CD4-positive, alpha-beta T cell (primary cell): ENCODE data around the gene ZNF746. TPM values are rescaled to one million over a fixed set of nuclear protein-coding genes. Genes with fewer than 3 reads are reported as not detected.

Source experiments
- ATAC-seq: fragments of 200-7000 bp; cut with Tn5 transposase; one replicate; pipeline ENCODE4 v1.10.0; 2022; ENCODE audit warnings: mild to moderate bottlenecking; ENCODE audit not compliant: poor library complexity
- CTCF ChIA-PET: fragments of 350-600 bp; sonication (Branson Sonifier 250); formaldehyde crosslinking; loops from one replicate; lab custom pipeline; 2021; ENCODE audit warnings: antibody characterized with exemption, inconsistent platforms; lab: Charles Lee
- POLR2A ChIA-PET: fragments of 350-600 bp; sonication (Branson Sonifier 250); formaldehyde crosslinking; loops from one replicate; lab custom pipeline; 2021; ENCODE audit warnings: antibody characterized with exemption, inconsistent platforms; lab: Charles Lee
- DNase-seq, 14 experiments: peaks; one replicate each; pipeline ENCODE4 v3.0.0-alpha.2; 2013 to 2020; ENCODE audit warnings: mixed read lengths in 2 of 14
- H3K27ac ChIP-seq, 2 donors: one replicate each; pipeline versions ENCODE4 v1.5.1 to v1.7.0; 2013; ENCODE audit warnings: low read length in 2 of 2, low read depth in 1 of 2, mild to moderate bottlenecking in 1 of 2
- H3K27me3 ChIP-seq, 2 experiments: 1 replicate in 1 of 2; 2 replicates in 1 of 2; pipeline versions ENCODE4 v1.6.1 to v1.7.0; 2013; ENCODE audit warnings: low read length in 2 of 2, control low read depth in 1 of 2, mild to moderate bottlenecking in 1 of 2, moderate library complexity in 1 of 2; ENCODE audit not compliant: insufficient read depth in 2 of 2, control insufficient read depth in 1 of 2
- H3K36me3 ChIP-seq: one replicate; pipeline ENCODE4 v1.6.1; 2013; ENCODE audit warnings: low read length, control low read depth; ENCODE audit not compliant: insufficient read depth
- H3K4me1 ChIP-seq: one replicate; pipeline ENCODE4 v1.6.1; 2013; ENCODE audit warnings: low read length, control low read depth; ENCODE audit not compliant: insufficient read depth
- H3K4me3 ChIP-seq: one replicate; pipeline ENCODE4 v1.5.1; 2013; ENCODE audit warnings: mild to moderate bottlenecking, low read length, moderate library complexity
- H3K9me3 ChIP-seq, 2 experiments: 1 replicate in 1 of 2; 2 replicates in 1 of 2; pipeline versions ENCODE4 v1.6.1 to v1.7.0; 2013; ENCODE audit warnings: low read length in 2 of 2, mild to moderate bottlenecking in 2 of 2, control low read depth in 1 of 2, moderate library complexity in 1 of 2; ENCODE audit not compliant: control insufficient read depth in 1 of 2, insufficient read depth in 1 of 2
- H3K27ac Mint-ChIP-seq: one replicate; pipeline ENCODE4 v1.8.0; 2020; ENCODE audit warnings: mixed read lengths
- H3K27me3 Mint-ChIP-seq: one replicate; pipeline ENCODE4 v1.8.0; 2021; ENCODE audit warnings: mixed read lengths
- H3K36me3 Mint-ChIP-seq: one replicate; pipeline ENCODE4 v1.8.0; 2021; ENCODE audit warnings: low read depth, mixed read lengths
- H3K4me1 Mint-ChIP-seq: one replicate; pipeline ENCODE4 v1.8.0; 2021; ENCODE audit warnings: low read depth, mixed read lengths
- H3K4me3 Mint-ChIP-seq: one replicate; pipeline ENCODE4 v1.8.0; 2020; ENCODE audit warnings: mild to moderate bottlenecking, mixed read lengths
- H3K9me3 Mint-ChIP-seq: one replicate; pipeline ENCODE4 v1.8.0; 2020; ENCODE audit warnings: mixed read lengths
- CTCF ChIP-seq: fragments of 200-600 bp; IDR thresholded peaks from one replicate; pipeline ENCODE4 v1.8.0; 2022; ENCODE audit warnings: antibody characterized with exemption, mild to moderate bottlenecking
- intact Hi-C, 2 experiments: fragments of 100-400 bp; cut with DNase I in 1 of 2; cut with micrococcal nuclease in 1 of 2; formaldehyde crosslinking; loops; one replicate each; pipeline versions ENCODE4 v1.15.1 to v1.9.0; 2023 to 2025; cut with DNase I, micrococcal nuclease
- total RNA-seq, 174 experiments: library from RNA in 2 of 174; stranded (reverse) in 2 of 174; gene quantifications; one replicate each; pipeline ENCODE4 v1.2.3 and lab custom pipeline; 2021 to 2026

Gene ZNF746
- total RNA-seq, 2 experiments from 2014 or later: 28.4 to 30.3 TPM

- H3K27me3 Mint-ChIP-seq: no peaks in the 10 kb centered on the region
- peaks cover 66% of the 10 kb centered on the region for H3K36me3 Mint-ChIP-seq
- peak overlapping the region; percentile 35 for H3K4me3 Mint-ChIP-seq
- no peaks in the 10 kb centered on the region for H3K9me3 Mint-ChIP-seq
- H3K27ac ChIP-seq: no peak overlapping the region
- no peaks in the 10 kb centered on the region for H3K27me3 ChIP-seq
- ChIA-PET CTCF (no interaction called here), POLR2A (no interaction called here)
- peaks cover 38% of the 10 kb centered on the region for H3K36me3 ChIP-seq
- no peak for TF ChIP-seq CTCF
- H3K4me3 ChIP-seq: no peak overlapping the region
- H3K27ac Mint-ChIP-seq: no peak overlapping the region
- H3K4me1 ChIP-seq: peaks cover 20% of the 10 kb centered on the region
- H3K4me1 Mint-ChIP-seq: peaks cover 27% of the 10 kb centered on the region
- intact Hi-C loops: no loop called here
- ATAC-seq (no peak), DNase-seq (no peak)
- no peaks in the 10 kb centered on the region for H3K9me3 ChIP-seq
These were observed 42.2 kb downstream of the ZNF746 start for GRCh38 chr7:149455175-149455950.

- no peaks in the 10 kb centered on the region for H3K27me3 ChIP-seq
- Mint-ChIP-seq H3K4me1 (peaks cover 27% of the 10 kb centered on the region), H3K27ac (no peak overlapping the region), H3K9me3 (no peaks in the 10 kb centered on the region), H3K4me3 (no peak overlapping the region), H3K27me3 (no peaks in the 10 kb centered on the region), H3K36me3 (peaks cover 72% of the 10 kb centered on the region)
- intact Hi-C loops: no loop called here
- ChIA-PET CTCF (no interaction called here), POLR2A (no interaction called here)
- no peak for DNase-seq
- peaks cover 20% of the 10 kb centered on the region for H3K4me1 ChIP-seq
- H3K9me3 ChIP-seq: no peaks in the 10 kb centered on the region
- peaks cover 44% of the 10 kb centered on the region for H3K36me3 ChIP-seq
- no peak for TF ChIP-seq CTCF
- H3K27ac ChIP-seq: no peak overlapping the region
- no peak for ATAC-seq
- H3K4me3 ChIP-seq: no peak overlapping the region
These were observed 42.9 kb downstream of the ZNF746 start for GRCh38 chr7:149454750-149455149.

- intact Hi-C loops: no loop called here
- H3K4me3 Mint-ChIP-seq: no peak overlapping the region
- CTCF ChIA-PET: no interaction called here
- POLR2A ChIA-PET: no interaction called here
- Histone ChIP-seq H3K27me3 (no peaks in the 10 kb centered on the region), H3K4me1 (peaks cover 14% of the 10 kb centered on the region), H3K4me3 (no peak overlapping the region), H3K27ac (no peak overlapping the region), H3K36me3 (peaks cover 51% of the 10 kb centered on the region), H3K9me3 (no peaks in the 10 kb centered on the region)
- H3K9me3 Mint-ChIP-seq: no peaks in the 10 kb centered on the region
- H3K36me3 Mint-ChIP-seq: peaks cover 79% of the 10 kb centered on the region
- H3K27ac Mint-ChIP-seq: no peak overlapping the region
- DNase-seq (no peak), ATAC-seq (no peak)
- H3K27me3 Mint-ChIP-seq: no peaks in the 10 kb centered on the region
- H3K4me1 Mint-ChIP-seq: peaks cover 25% of the 10 kb centered on the region
- no peak for TF ChIP-seq CTCF
These were observed 43.6 kb downstream of the ZNF746 start for GRCh38 chr7:149454006-149454405.
